ENCODE data around the gene HTRA3.

HTRA3 gene

DNA sequence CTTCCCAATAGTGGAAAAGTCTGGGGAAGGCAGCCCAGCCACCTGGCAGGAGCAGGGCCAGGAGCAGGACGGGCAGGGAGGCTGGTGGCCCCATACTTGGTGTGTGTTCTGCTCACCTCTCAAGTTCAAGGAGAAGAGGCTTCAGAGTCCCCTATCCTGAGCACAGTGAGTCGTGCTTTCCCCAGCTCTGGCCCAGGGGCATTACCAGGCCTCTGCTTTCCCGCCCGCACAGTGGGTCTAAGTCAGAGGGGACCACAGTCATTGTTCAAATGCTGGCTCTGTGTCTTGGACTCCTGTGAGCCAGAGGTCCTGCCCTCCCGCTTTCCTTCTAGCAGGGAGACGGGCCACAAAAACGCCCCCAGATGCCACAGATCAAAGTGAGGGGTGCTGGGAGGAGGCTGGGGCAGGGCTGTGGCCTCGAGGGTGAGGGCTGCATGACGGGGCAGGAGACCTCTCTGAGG is 27.6 kb downstream of the HTRA3 start:
- no peak for DNase-seq

DNA sequence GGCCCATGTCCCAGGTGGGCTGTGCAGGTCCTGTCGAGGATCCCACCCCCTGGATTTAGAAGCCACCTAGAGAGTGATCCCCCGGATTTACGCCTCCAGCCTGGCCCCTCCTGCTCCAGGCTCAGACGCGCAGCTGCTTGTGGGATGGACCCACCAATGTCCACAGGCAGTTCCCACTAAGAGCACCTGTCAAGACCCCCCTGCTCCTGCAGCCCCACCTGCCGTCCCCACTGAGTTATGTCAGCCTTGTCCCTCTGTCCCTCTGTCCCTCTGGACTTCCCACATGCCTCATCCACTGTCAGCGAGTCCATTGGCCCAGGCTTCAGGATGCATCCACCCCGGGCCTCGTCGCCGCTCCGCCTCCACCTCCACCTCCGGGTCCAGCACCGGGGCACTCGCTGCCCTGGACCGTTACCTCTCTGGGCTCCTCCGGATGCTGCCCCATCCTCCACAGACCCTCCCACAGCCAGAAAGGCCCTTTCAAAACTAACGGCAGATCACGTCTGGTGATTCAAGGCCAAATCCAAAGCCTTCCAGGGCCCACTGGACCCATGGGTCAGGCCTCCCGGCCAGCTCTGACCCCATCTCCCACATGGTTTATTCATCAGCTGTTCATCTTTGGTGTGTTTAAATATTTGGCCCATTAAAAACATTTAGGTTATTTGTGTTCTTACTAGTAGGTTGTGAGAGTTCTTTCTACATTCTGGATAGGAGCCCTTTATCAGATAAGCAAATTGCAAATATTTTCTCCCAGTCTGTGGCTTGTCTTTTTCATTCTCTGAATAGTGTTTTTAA is 28.3 kb downstream of the HTRA3 start:
- DNase-seq: no peak

DNA sequence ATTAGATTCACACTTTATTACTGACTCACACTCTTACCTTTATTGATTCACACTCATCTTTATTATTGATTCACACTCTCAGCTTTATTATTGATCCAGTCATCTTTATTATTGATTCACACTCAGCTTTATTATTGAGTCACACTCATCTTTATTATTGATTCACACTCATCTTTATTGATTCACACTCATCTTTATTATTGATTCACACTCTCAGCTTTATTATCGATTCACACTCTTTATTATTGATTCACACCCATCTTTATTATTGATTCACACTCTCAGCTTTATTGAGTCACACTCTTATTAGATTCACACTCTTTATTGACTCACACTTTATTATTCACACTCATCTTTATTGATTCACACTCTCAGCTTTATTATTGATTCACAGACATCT is 31.3 kb downstream of the HTRA3 start:
- DNase-seq: no peak

DNA sequence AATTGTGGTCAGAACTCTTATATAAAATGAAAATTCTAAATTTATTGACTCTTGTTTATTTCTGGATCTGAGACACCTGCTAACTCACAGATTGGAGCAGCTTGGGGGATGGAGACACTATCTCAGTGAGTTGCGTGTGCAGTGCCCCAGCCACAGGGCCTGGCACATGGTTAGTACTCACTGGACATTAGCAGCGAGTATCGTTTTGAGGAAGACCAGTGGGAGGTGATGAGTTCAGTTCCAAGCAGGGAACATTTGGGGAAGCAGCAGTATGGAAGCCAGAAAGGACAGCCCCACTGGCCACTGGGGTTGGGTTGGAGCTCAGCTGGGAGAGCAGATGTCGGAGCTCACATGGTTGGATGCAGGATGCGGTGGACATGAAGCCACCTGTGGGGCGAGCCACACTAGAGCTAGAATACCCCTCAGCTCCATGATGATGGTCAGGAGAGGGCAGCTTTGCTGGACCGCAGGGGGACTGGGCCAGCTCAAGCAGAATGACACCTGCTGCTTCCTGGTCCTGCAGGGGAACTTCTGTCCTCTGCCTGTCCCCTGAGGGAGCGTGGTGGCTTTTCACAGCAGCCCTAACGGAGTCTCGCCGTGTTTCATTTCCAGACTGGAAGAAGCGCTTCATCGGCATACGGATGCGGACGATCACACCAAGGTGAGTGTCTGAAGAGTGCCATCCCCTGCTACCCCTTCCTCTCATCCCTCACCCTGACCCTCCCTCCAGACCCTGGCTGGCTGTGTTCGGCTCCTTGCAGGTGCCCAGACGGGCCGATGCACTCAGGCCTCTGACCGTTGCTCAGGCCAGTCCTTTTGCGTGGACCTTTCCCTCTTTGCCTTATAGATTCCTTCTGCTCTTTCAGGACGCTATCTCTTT is 32.5 kb downstream of the HTRA3 start:
- DNase-seq: no peak

DNA sequence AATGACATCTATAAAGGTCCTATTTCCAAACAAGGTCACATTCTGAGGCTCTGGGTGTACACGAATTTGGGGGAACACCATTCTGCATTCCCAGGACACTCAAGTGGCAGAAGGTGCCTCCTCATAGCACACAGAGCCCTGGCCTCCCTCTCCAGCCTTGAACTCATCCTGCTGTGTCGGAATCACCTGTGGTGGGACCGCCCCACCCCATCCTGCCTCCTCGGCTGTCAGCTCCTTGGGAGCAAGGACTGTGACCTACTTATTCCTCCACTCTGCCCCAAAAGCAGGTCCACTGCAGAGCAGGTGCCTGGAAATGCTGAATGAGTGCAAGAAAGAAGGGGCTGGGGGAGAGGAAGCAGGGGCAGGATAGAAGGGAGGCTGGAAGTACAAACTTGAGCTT is 33.5 kb downstream of the HTRA3 start:
- DNase-seq: no peak

DNA sequence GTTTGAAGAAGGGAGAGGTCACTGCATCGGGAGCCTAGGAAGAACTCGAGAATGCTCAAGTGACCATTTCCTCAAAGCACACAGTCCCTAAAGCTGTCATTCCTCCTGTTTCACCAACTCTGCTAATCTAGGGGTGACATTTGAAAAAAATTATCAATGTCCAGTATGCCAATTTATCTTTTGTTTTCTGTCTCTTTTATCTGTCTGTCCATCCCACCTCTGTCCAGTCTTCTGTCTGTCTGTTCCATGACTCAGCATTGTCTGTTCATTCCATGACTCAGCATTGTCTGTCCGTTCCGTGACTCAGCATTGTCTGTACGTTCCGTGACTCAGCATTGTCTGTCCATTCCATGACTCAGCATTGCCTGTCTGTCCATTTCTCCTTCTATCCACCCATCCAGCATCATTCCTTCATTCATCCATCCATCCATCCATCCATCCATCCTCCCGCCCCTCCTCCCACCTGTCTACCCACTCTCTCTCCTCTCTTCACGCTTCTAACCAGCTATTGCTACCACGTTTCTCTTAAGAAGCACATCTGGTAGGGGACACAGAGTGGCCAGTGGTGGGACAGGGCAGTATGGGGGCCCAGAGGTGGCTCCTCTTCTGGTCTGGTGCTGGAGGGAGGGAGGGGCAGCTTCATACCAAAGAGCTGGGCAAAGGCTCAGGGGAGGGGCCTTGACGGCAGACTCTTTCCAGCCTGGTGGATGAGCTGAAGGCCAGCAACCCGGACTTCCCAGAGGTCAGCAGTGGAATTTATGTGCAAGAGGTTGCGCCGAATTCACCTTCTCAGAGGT is 34.1 kb downstream of the HTRA3 start:
- DNase-seq: no peak

DNA sequence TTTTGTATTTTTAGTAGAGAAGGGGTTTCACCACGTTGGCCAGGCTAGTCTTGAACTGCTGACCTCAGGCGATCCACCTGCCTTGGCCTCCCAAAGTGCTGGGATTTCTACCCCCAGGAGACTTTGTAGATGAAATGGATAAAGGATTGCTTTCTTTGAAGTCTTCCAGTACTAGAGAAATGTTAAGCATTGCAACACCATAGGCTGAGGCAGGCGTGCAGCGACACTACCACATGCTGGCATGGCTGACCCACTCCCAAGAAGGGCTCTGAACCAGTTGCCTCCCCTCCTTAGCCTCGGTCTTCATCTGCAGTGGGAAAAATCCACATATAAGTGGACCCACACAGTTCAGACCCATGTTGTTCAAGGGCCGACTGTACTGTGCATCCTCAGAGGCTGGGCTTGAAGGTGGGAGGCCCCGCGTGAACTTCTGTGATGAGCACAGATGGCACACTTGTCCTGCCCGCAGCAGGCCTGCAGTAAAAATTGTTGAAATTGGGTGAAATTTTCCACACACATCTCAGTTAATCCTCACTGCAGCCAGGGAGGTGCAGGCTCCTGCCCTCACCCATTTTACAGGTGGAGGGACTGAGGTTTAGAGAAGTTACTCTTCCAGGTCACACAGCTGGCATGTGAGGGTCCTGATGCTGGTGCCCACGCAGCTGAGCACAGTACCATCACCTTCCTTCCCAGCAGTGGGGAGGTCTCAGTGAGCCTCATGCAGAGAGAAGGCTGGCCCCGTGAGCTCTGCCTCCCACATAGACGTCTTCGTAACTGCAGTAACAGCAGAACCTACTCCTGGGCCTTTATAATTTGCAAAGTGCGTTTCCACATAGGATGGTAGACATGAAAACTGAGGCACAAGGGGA is 35.5 kb downstream of the HTRA3 start:
- no peak for DNase-seq

DNA sequence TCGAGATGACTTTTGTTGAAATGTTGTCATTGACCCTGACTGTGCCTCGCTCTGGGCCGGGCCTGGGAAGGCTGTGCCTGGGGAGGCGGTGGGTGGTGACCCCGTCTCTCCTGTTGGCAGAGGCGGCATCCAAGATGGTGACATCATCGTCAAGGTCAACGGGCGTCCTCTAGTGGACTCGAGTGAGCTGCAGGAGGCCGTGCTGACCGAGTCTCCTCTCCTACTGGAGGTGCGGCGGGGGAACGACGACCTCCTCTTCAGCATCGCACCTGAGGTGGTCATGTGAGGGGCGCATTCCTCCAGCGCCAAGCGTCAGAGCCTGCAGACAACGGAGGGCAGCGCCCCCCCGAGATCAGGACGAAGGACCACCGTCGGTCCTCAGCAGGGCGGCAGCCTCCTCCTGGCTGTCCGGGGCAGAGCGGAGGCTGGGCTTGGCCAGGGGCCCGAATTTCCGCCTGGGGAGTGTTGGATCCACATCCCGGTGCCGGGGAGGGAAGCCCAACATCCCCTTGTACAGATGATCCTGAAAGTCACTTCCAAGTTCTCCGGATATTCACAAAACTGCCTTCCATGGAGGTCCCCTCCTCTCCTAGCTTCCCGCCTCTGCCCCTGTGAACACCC is 36.4 kb downstream of the HTRA3 start:
- no peak for DNase-seq

DNA sequence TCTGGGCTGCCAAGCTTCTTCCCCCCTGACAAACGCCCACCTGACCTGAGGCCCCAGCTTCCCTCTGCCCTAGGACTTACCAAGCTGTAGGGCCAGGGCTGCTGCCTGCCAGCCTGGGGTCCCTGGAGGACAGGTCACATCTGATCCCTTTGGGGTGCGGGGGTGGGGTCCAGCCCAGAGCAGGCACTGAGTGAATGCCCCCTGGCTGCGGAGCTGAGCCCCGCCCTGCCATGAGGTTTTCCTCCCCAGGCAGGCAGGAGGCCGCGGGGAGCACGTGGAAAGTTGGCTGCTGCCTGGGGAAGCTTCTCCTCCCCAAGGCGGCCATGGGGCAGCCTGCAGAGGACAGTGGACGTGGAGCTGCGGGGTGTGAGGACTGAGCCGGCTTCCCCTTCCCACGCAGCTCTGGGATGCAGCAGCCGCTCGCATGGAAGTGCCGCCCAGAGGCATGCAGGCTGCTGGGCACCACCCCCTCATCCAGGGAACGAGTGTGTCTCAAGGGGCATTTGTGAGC is 37.0 kb downstream of the HTRA3 start:
- DNase-seq: no peak

DNA sequence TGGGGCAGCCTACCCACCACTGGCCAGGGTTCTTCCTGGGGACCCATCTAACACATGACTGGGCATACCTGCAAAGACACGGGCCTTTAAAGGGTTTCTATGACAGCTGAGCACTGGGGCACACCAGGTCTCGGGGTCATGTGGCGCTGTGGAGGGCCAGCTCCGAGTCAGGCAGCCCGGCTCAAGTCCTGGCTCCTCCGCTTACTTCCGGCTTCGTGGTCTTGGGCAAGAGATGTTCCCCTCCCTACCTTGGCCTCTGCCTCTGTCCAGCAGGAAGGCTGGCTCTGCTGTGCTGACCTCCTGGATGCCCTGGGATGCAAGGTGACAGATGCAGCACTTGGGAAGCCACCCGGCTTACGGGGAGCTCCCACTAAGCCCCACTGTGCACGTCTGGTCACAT is 37.6 kb downstream of the HTRA3 start:
- DNase-seq: no peak

DNA sequence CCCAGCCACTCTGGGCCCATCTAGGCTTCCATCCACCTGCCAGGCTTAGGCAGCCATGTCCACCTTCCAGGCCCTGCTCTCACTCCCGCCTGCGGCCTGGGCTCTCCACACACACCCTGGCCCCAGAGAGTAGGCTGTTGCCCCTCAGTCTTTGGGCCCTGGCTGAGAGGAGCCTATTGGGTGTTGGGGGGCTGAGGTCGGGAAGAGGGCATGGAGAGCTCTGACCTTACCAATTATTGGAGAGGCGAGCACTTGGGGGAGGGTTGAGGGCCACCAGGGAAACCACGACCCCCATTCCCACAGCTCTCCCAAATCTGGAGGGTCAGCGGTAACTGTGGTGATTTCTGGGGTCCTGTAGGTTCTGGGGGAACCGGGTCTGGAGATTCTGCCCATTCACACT is 38.2 kb downstream of the HTRA3 start:
- DNase-seq: no peak

DNA sequence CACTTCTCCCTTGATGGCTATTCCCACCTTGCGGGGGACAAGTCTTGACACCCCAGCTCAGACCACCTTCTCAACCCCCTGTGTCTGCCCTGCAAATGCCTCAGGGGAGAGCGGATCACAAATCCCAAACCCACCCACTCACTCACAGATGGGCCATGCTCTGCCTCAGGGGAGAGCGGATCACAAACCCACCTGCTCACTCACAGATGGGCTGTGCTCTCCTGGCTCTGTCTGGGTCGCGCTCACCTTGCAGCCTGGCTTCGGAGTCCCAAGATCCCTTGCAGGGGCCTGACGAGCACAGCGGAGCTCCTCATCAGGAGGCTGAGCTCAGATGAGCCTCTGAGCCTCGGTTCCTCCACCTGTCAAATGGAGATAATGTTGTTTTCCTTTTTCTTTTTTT is 38.6 kb downstream of the HTRA3 start:
- no peak for DNase-seq

DNA sequence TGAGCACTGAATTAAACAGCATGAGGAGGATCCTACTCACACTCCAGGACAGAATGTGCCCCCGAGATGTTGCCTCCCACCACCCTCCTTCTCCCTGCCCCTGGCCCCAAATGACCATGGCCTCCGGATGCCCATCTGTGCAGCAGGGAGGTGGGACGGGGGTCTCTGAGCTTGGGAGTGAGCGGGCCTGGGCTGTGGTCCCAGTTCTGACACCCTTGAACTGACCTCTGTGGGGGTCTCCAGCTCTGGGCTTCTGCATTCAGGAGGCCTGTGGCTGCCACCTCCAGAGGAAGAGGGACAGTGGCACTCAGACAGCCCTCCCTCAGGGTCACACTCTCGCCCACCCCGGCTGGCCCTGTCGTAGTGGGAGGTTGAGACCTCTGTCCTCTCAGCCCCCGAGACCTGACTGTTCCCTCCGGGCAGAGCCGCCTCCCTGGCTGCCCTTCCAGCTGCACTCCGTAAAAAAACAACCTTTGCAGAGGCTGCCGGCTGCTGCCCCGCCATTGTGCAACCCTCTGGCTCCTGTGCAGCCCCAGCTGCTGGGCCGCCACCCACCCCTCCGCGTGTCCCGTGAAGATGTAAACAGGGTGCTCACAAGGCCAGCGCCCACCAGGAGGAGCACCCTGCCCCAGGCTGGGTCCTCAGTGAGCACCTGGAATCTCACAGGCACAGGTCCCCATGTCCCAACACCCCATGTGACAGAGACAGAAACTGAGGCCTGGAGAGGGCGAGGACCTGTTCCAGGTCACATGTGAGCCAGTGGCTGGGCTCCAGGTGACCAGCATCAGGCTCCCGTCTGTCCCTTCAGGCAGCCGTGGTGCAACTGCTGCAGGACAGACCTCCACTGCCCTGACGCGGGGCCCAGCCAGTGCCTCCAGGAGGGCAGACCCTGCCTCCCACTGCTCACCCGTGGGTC is 39.6 kb downstream of the HTRA3 start:
- DNase-seq: no peak

DNA sequence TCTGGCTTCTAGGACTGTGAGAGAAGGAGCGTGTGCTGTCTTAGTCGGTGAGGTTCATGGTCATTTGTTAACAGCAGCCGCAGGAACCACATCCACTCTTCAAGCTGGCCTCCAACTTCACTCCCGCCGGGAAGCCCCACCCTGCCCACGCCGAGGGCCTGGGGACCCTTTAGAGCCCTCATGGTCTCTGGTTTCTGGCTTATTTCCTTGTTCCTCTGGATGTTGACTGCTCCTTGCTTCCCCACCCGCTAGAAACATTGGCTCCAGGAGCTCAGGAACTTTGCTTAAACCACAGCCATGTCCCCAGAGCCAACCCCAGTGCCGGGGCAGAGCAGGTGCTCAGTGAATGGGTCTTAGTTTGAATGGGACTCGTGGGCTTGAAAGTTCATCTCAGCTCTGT is 40.8 kb downstream of the HTRA3 start:
- no peak for DNase-seq

DNA sequence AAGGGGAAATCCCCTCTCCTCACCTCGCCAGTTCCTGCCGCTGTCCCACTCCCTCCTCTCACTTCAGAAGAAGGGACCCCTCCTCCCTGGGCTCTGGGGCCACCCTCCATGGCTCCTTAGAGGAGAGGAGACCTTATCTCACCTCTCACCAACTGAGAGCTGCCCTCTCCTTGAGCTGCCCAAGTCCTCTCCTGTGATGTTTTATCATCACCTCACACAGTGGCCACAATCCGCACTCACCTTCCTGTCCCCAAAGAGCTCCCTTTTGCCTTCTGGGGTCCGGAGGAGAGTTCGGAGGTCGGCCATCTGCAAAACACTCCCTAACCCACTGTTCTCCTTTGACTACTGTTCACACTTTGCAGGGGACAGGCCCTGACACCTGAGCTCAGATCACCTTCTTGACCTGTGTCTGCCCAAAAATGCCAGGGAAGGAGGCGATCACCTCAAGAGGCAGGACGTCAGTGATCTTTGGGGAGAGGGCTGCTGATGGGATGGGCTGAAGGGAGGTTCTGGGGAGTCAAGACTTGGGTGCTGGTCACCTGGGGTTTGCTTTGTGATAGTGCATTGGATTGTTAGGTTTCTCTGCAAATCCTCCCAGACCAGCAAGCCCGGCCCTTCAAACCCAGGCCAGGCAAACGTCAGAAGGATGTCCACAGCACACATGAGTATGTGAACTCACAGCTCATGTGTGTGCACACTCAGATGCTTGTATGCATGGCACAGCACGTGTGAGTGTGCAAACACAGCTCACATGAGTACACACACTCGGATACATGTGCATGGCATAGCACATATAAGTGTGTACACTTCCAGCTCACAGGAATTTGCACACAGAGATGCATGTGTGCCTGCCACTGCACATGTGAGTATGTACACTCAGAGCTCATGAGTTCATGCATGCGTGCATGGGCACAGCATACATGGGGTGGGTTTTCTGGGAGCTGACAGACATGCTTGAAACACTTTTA is 41.8 kb downstream of the HTRA3 start:
- DNase-seq: no peak

DNA sequence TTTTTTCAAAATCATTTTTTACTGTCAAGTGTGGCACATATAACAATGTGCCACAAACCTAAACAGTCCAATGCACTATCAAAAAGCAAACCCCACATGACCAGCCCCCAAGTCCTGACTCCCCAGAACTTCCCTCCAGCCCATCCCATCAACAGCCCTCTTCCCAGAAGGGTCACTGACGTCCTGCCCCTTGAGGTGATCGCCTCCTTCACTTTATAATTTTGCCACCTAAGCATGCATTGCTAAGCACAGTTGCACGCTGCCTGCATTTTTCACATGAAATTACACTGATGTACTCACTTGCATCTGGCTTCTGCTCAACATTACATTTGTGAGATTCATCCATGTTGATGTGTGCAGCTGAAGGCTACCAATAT is 42.5 kb downstream of the HTRA3 start:
- no peak for DNase-seq

DNA sequence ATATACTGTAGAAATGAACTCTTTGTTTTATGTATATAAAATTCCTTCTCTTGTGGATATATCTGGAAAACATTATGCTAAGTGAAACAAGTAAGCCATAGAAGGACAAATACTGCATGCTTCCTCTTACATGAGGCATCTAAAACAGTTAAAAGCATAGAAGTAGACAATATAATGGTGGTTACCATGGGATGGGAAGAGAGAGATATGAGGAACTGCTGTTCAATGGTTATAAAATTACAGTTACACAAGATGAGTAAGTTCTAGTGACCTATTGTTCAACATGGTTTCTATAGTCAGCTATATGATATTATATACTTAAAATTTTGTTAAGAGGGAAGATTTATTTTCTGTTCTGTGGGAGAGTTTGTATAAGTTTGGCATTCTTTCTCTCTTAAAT is 43.4 kb downstream of the HTRA3 start:
- no peak for DNase-seq

DNA sequence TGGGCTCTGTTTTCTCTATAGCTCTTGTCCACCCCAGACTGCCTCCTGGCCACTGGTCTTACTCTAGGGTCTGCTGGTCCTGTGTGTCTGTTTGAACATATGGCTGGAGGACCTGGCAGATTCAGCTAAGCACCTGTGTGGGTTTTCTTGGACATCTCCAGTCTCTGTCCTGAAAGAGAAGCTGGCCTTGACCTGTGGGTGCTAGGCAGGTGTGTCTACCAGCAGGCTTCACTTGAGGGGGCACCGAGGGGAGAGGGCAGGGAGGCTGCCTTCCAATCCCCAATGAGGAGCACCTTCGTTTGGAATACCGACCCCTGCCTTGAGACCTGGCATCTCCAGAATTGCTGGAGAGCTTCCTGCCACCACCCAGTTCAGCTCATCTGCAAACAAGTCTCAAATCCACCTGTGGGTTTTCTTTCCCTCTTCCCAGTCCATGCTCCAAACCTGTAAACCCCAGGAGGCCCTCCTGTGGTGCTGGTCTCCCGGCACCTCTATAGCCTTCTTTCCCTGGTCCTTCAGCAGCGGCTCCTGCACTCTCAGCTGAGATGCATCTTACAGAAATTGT is 45.2 kb downstream of the HTRA3 start:
- no peak for DNase-seq
